HCT116 (cell line): ENCODE measurements around the gene STAM2. TPM values are rescaled to one million over a fixed set of nuclear protein-coding genes. Genes with fewer than 3 reads are reported as not detected.

Experiments
- ATAC-seq: fragments of 200-7000 bp; cut with Tn5 transposase; 2 replicates; pipeline ENCODE4 v1.9.1; 2020; ENCODE audit warnings: mild to moderate bottlenecking, moderate library complexity
- BruUV-seq: library from RNA; stranded (reverse); fragments of 400-500 nt; replicated peaks from 2 replicates; lab custom pipeline; 2021; lab: Mats Ljungman, UMichigan
- CTCF ChIA-PET: fragments of 300-600 bp; sonication (Branson Sonifier 250); formaldehyde crosslinking; loops from one replicate; lab custom pipeline; 2021; ENCODE audit warnings: antibody characterized with exemption; lab: Charles Lee
- POLR2A ChIA-PET: fragments of 300-600, 350-600 bp; sonication (Branson Sonifier 250); formaldehyde crosslinking; loops from one replicate; lab custom pipeline; 2021; ENCODE audit warnings: antibody characterized with exemption; lab: Charles Lee
- RAD21 ChIA-PET, 2 experiments: fragments of 300-600 bp; sonication (Branson Sonifier 250); formaldehyde crosslinking; loops; one replicate each; lab custom pipeline; 2023; ENCODE audit warnings: low total read pairs in 2 of 2; ENCODE audit not compliant: uncharacterized antibody in 2 of 2, unreplicated experiment in 2 of 2, low non-redundant PET in 1 of 2; lab: Charles Lee
- DNase-seq: peaks from one replicate; pipeline ENCODE4 v3.0.0-alpha.2; 2010; ENCODE audit warnings: low read depth, low spot score
- H2AFZ ChIP-seq: fragments of 200-600 bp; shearing (Covaris generic), sonication (generic); 2 replicates; pipeline ENCODE4 v1.6.1; 2017; ENCODE audit warnings: low read depth, mixed run types, mixed read lengths, antibody characterized with exemption, low read length; ENCODE audit not compliant: poor library complexity, severe bottlenecking
- H3K27ac ChIP-seq: 2 replicates; pipeline ENCODE4 v1.5.1; 2012; ENCODE audit warnings: low read depth, low read length
- H3K27me3 ChIP-seq: fragments of 200-600 bp; sonication (generic); 2 replicates; pipeline ENCODE4 v1.6.1; 2016; ENCODE audit warnings: mixed run types, low read length, mixed read lengths; ENCODE audit not compliant: insufficient read depth
- H3K36me3 ChIP-seq, 2 experiments: fragments of 200-500 bp in 1 of 2; fragments of 200-600 bp in 1 of 2; sonication (Bioruptor generic) in 1 of 2; sonication (generic) in 1 of 2; 2 replicates each; pipeline versions ENCODE4 v1.5.1 to v1.6.1; 2014 to 2016; ENCODE audit warnings: low read length in 2 of 2, inconsistent platforms in 1 of 2, mixed read lengths in 1 of 2, mixed run types in 1 of 2; ENCODE audit not compliant: insufficient read depth in 2 of 2, control insufficient read depth in 1 of 2
- H3K4me1 ChIP-seq, 2 experiments: fragments of 200-600 bp in 1 of 2; sonication (generic) in 1 of 2; 2 replicates each; pipeline versions ENCODE4 v1.5.1 to v1.6.1; 2012 to 2017; ENCODE audit warnings: low read length in 2 of 2, inconsistent platforms in 1 of 2, mild to moderate bottlenecking in 1 of 2, mixed read lengths in 1 of 2, mixed run types in 1 of 2, moderate library complexity in 1 of 2; ENCODE audit not compliant: insufficient read depth in 2 of 2, control insufficient read depth in 1 of 2
- H3K4me2 ChIP-seq: fragments of 200-600 bp; sonication (generic); 2 replicates; pipeline ENCODE4 v1.6.1; 2017; ENCODE audit warnings: mixed run types, low read length, mixed read lengths
- H3K4me3 ChIP-seq, 2 experiments: fragments of 200-600 bp in 1 of 2; sonication (generic) in 1 of 2; replicated peaks in 1 of 2; 2 replicates each; pipeline ENCODE4 v1.5.1; 2011 to 2016; ENCODE audit warnings: low read length in 2 of 2, control low read depth in 1 of 2, low read depth in 1 of 2, mild to moderate bottlenecking in 1 of 2, mixed read lengths in 1 of 2, mixed run types in 1 of 2
- H3K79me2 ChIP-seq: fragments of 200-600 bp; sonication (generic); 2 replicates; pipeline ENCODE4 v1.6.1; 2017; ENCODE audit warnings: mild to moderate bottlenecking, mixed run types, low read length, moderate library complexity, mixed read lengths; ENCODE audit not compliant: insufficient read depth
- H3K9ac ChIP-seq: fragments of 200-600 bp; sonication (generic); 2 replicates; pipeline ENCODE4 v1.6.1; 2016; ENCODE audit warnings: low read length, mixed read lengths
- H3K9me2 ChIP-seq: fragments of 200-600 bp; sonication (generic), shearing (Covaris generic); 2 replicates; pipeline ENCODE4 v1.6.1; 2017; ENCODE audit warnings: mixed run types, mild to moderate bottlenecking, moderate library complexity; ENCODE audit not compliant: insufficient read depth
- H3K9me3 ChIP-seq, 2 experiments: fragments of 200-500 bp in 1 of 2; fragments of 200-600 bp in 1 of 2; sonication (Bioruptor generic) in 1 of 2; sonication (generic) in 1 of 2; 2 replicates each; pipeline ENCODE4 v1.6.1; 2014 to 2017; ENCODE audit warnings: low read length in 2 of 2, mixed read lengths in 2 of 2, inconsistent platforms in 1 of 2, low read depth in 1 of 2, mild to moderate bottlenecking in 1 of 2, mixed run types in 1 of 2, moderate library complexity in 1 of 2; ENCODE audit not compliant: control insufficient read depth in 1 of 2, insufficient read depth in 1 of 2
- H4K20me1 ChIP-seq: fragments of 200-600 bp; sonication (generic), shearing (Covaris generic); 2 replicates; pipeline ENCODE4 v1.6.1; 2017; ENCODE audit warnings: mixed run types, mild to moderate bottlenecking, moderate library complexity; ENCODE audit not compliant: insufficient read depth
- ATF3 ChIP-seq: IDR thresholded peaks from 2 replicates; pipeline ENCODE4 v1.6.1; 2012
- CEBPB ChIP-seq: IDR thresholded peaks from 2 replicates; pipeline ENCODE4 v1.6.1; 2012; ENCODE audit warnings: low read depth
- CTCF ChIP-seq, 3 experiments: fragments of 200-600 bp in 1 of 3; sonication (generic) in 1 of 3; IDR thresholded peaks in 2 of 3; conservative IDR thresholded peaks in 1 of 3; 2 replicates each; pipeline ENCODE4 v1.5.1; 2012 to 2017; ENCODE audit warnings: low read depth in 2 of 3, low read length in 2 of 3, antibody characterized with exemption in 1 of 3, borderline replicate concordance in 1 of 3, control low read depth in 1 of 3, mild to moderate bottlenecking in 1 of 3, mixed read lengths in 1 of 3, mixed run types in 1 of 3, moderate library complexity in 1 of 3; ENCODE audit not compliant: insufficient read depth in 1 of 3
- ELF1 ChIP-seq: IDR thresholded peaks from 2 replicates; pipeline ENCODE4 v1.6.1; 2012; ENCODE audit warnings: low read depth, borderline replicate concordance
- EZH2 ChIP-seq: fragments of 200-600 bp; sonication (generic); IDR thresholded peaks from 2 replicates; pipeline ENCODE4 v1.6.1; 2017; ENCODE audit warnings: antibody characterized with exemption, mixed run types
- FOSL1 ChIP-seq: IDR thresholded peaks from 2 replicates; pipeline ENCODE4 v1.6.1; 2012; ENCODE audit warnings: low read depth
- JUND ChIP-seq: IDR thresholded peaks from 2 replicates; pipeline ENCODE4 v1.6.1; 2012
- MAX ChIP-seq: IDR thresholded peaks from 2 replicates; pipeline ENCODE4 v1.6.1; 2012
- POLR2AphosphoS5 ChIP-seq: IDR thresholded peaks from 2 replicates; pipeline ENCODE4 v1.6.1; 2011; ENCODE audit warnings: mild to moderate bottlenecking, low read depth, low read length, moderate library complexity
- RAD21 ChIP-seq: IDR thresholded peaks from 2 replicates; pipeline ENCODE4 v1.6.1; 2012; ENCODE audit warnings: low read depth, mild to moderate bottlenecking
- REST ChIP-seq: IDR thresholded peaks from 2 replicates; pipeline ENCODE4 v1.6.1; 2012; ENCODE audit warnings: low read depth
- SIN3A ChIP-seq: IDR thresholded peaks from 2 replicates; pipeline ENCODE4 v1.6.1; 2012; ENCODE audit warnings: low read depth
- SP1 ChIP-seq: IDR thresholded peaks from 2 replicates; pipeline ENCODE4 v1.6.1; 2012; ENCODE audit warnings: low read depth
- SRF ChIP-seq: IDR thresholded peaks from 2 replicates; pipeline ENCODE4 v1.6.1; 2012; ENCODE audit warnings: low read depth
- YY1 ChIP-seq: IDR thresholded peaks from 2 replicates; pipeline ENCODE4 v1.6.1; 2011; ENCODE audit warnings: low read length, low read depth, moderate library complexity, mild to moderate bottlenecking; ENCODE audit not compliant: insufficient replicate concordance; ENCODE audit errors: extremely low read depth
- ZBTB33 ChIP-seq: IDR thresholded peaks from 2 replicates; pipeline ENCODE4 v1.6.1; 2011; ENCODE audit warnings: mild to moderate bottlenecking, low read length, moderate library complexity; ENCODE audit not compliant: insufficient replicate concordance; ENCODE audit errors: extremely low read depth
- ZFX ChIP-seq: fragments of 450-650 bp; IDR thresholded peaks from 2 replicates; pipeline ENCODE4 v1.6.1; 2017
- ZNF274 ChIP-seq: fragments of 200-500 bp; sonication (Bioruptor generic); IDR thresholded peaks from 2 replicates; pipeline ENCODE4 v1.6.1; 2014; ENCODE audit warnings: mild to moderate bottlenecking, low read depth, low read length, inconsistent platforms
- intact Hi-C: fragments of 100-400 bp; cut with micrococcal nuclease; formaldehyde crosslinking; loops from 2 replicates; pipeline ENCODE4 v1.10.0; 2022
- total RNA-seq: library from RNA; stranded (reverse); gene quantifications from one replicate; pipeline ENCODE4 v1.2.1, GENCODE V29; 2021; ENCODE audit not compliant: unreplicated experiment

The STAM2 gene
- total RNA-seq, 1 experiment from 2014 or later: 19.2 TPM

- H3K27me3 ChIP-seq: no peaks in the 10 kb centered on the region
- DNase-seq (no peak), ATAC-seq (no peak)
- TF ChIP-seq SP1 (no peak), REST (no peak), ZFX (no peak), ZBTB33 (no peak), ZNF274 (no peak), YY1 (no peak), RAD21 (no peak), POLR2AphosphoS5 (no peak), SIN3A (no peak), EZH2 (no peak), SRF (no peak), MAX (no peak), JUND (no peak), ELF1 (no peak), ATF3 (no peak), FOSL1 (no peak), CEBPB (no peak), CTCF (IDR thresholded peaks at IDR 0.05 in 2 of 3, conservative IDR thresholded peaks at IDR 0.05 in 1 of 3; ENCODE audit: borderline replicate concordance in 1 of 3, insufficient read depth in 1 of 3, low read depth in 2 of 3, low read length in 2 of 3) (no peak)
- H3K9ac ChIP-seq: no peak overlapping the region
- no peak overlapping the region for H3K4me3 ChIP-seq
- no peaks in the 10 kb centered on the region for H3K36me3 ChIP-seq
- no peaks in the 10 kb centered on the region for H3K9me2 ChIP-seq
- RAD21 ChIA-PET: no interaction called here
- no peak overlapping the region for H2AFZ ChIP-seq
- POLR2A ChIA-PET: no interaction called here
- H3K79me2 ChIP-seq: no peaks in the 10 kb centered on the region
- peaks cover 0 to 15% of the 10 kb centered on the region in 2 experiments; a peak in 2 of 4 replicates for H3K4me1 ChIP-seq
- no peak overlapping the region for H3K27ac ChIP-seq
- BruUV-seq: no TSS peak
- CTCF ChIA-PET: no interaction called here
- intact Hi-C loops: no loop called here
- no peak overlapping the region for H3K4me2 ChIP-seq
- no peaks in the 10 kb centered on the region for H4K20me1 ChIP-seq
- no peaks in the 10 kb centered on the region for H3K9me3 ChIP-seq
Measured at GRCh38 chr2:152094014-152094413, 81.5 kb downstream of the STAM2 start.
